Naive thymus-derived CD4-positive, alpha-beta T cell (primary cell): ENCODE results near the gene PLK5. TPM values are rescaled to one million over a fixed set of nuclear protein-coding genes. Genes with fewer than 3 reads are reported as not detected.

Source experiments
- ATAC-seq: fragments of 150-1000 bp; cut with Tn5 transposase; 2 replicates; pipeline ENCODE4 v1.10.0; 2021; ENCODE audit warnings: mild to moderate bottlenecking, moderate library complexity
- CTCF ChIA-PET: fragments of 350-600 bp; sonication (Branson Sonifier 250); formaldehyde crosslinking; loops from one replicate; lab custom pipeline; 2021; ENCODE audit warnings: antibody characterized with exemption; lab: Charles Lee
- POLR2A ChIA-PET: fragments of 350-600 bp; sonication (Branson Sonifier 250); formaldehyde crosslinking; loops from one replicate; lab custom pipeline; 2021; ENCODE audit warnings: antibody characterized with exemption, inconsistent platforms; lab: Charles Lee
- DNase-seq, 9 donors: peaks; one replicate each; pipeline versions ENCODE4 v3.0.0 to v3.0.0-alpha.2; 2020 to 2022; ENCODE audit warnings: mixed read lengths in 1 of 9
- H3K27ac ChIP-seq: one replicate; pipeline ENCODE4 v1.7.0; 2013; ENCODE audit warnings: mild to moderate bottlenecking, low read depth, low read length, moderate library complexity
- H3K27me3 ChIP-seq, 2 donors: one replicate each; pipeline ENCODE4 v1.7.0; 2013; ENCODE audit warnings: low read length in 2 of 2, mild to moderate bottlenecking in 2 of 2, moderate library complexity in 2 of 2; ENCODE audit not compliant: control insufficient read depth in 2 of 2, insufficient read depth in 2 of 2
- H3K36me3 ChIP-seq, 3 experiments: 1 replicate in 2 of 3; 2 replicates in 1 of 3; pipeline ENCODE4 v1.7.0; 2013; ENCODE audit warnings: low read length in 3 of 3, mild to moderate bottlenecking in 3 of 3, moderate library complexity in 1 of 3; ENCODE audit not compliant: insufficient read depth in 3 of 3, control insufficient read depth in 2 of 3
- H3K4me1 ChIP-seq, 2 donors: one replicate each; pipeline ENCODE4 v1.7.0; 2013; ENCODE audit warnings: low read length in 2 of 2, mild to moderate bottlenecking in 2 of 2, moderate library complexity in 1 of 2; ENCODE audit not compliant: control insufficient read depth in 2 of 2, insufficient read depth in 2 of 2
- H3K4me3 ChIP-seq: 2 replicates; pipeline ENCODE4 v1.7.0; 2013; ENCODE audit warnings: mild to moderate bottlenecking, low read length
- H3K9me3 ChIP-seq, 3 experiments: 1 replicate in 2 of 3; 2 replicates in 1 of 3; pipeline ENCODE4 v1.7.0; 2013; ENCODE audit warnings: low read length in 3 of 3; ENCODE audit not compliant: control insufficient read depth in 2 of 3
- H3K27ac Mint-ChIP-seq, 9 donors: one replicate each; pipeline ENCODE4 v1.8.0; 2020 to 2022; ENCODE audit warnings: mixed read lengths in 9 of 9, mild to moderate bottlenecking in 8 of 9, moderate library complexity in 5 of 9, inconsistent platforms in 2 of 9
- H3K27me3 Mint-ChIP-seq, 5 donors: one replicate each; pipeline ENCODE4 v1.8.0; 2021 to 2022; ENCODE audit warnings: mixed read lengths in 5 of 5, mild to moderate bottlenecking in 1 of 5
- H3K36me3 Mint-ChIP-seq, 5 donors: one replicate each; pipeline ENCODE4 v1.8.0; 2020 to 2022; ENCODE audit warnings: mixed read lengths in 5 of 5, mild to moderate bottlenecking in 3 of 5, inconsistent platforms in 1 of 5
- H3K4me1 Mint-ChIP-seq, 7 donors: one replicate each; pipeline ENCODE4 v1.8.0; 2020 to 2022; ENCODE audit warnings: mixed read lengths in 7 of 7, mild to moderate bottlenecking in 3 of 7, inconsistent platforms in 1 of 7
- H3K4me3 Mint-ChIP-seq, 10 donors: one replicate each; pipeline ENCODE4 v1.8.0; 2020 to 2022; ENCODE audit warnings: mild to moderate bottlenecking in 10 of 10, mixed read lengths in 10 of 10, moderate library complexity in 6 of 10, inconsistent platforms in 2 of 10
- H3K9me3 Mint-ChIP-seq, 11 donors: one replicate each; pipeline ENCODE4 v1.8.0; 2020 to 2022; ENCODE audit warnings: mixed read lengths in 11 of 11, mild to moderate bottlenecking in 4 of 11, inconsistent platforms in 1 of 11, moderate library complexity in 1 of 11
- intact Hi-C, 2 donors: fragments of 100-400 bp; cut with micrococcal nuclease; formaldehyde crosslinking; loops; one replicate each; pipeline ENCODE4 v1.15.1; 2023
- polyA plus RNA-seq, 2 donors: library from polyadenylated mRNA; unstranded; fragments of 300-500 nt; fragmentation: Illumina TruSeq; gene quantifications; one replicate each; pipeline ENCODE4 v1.2.3, GENCODE V29; 2021
- total RNA-seq, 6 experiments: library from RNA in 5 of 6; stranded (reverse) in 5 of 6; gene quantifications; 1 replicate in 5 of 6; 2 replicates in 1 of 6; pipeline ENCODE4 v1.2.3 and lab custom pipeline; 2021 to 2026

Gene PLK5
- total and polyA plus RNA-seq, 7 experiments from 2014 or later, result not detected

DNA sequence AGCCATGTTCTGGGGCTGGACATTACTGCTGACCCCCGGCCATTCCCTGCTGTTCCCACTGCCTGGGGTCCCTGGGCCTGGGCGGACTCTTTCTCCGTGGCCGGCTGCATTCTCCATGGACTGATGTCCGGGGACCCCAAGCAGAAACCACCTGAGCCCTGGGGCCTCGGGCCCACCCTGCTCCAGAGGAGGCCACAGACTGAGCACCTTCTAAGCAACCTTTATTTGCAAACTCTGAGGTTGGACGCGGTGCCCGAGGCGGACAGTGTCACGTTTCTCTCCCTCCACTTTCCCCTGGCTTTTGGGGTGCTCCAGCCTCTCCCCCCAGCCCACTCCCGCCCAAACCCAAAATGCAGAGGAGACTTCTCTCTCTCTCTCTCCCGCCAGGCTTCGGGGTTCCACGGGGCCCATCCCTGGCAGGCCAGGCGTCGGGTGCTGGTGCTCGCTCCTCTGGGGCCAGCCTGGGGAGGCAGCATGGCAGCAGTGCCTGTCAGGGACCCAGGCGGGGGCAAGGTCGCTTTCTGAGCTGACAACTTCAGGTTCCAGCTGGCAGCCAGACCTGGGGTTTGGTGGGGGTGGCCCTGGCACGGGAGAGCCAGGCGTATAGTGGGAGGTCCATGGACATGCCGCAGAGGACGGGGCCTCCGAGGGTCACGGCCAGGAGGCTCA lies 42.5 kb upstream of the PLK5 start:
- Histone ChIP-seq H3K9me3 (no peaks in the 10 kb centered on the region), H3K36me3 (peaks cover 0 to 3% (median 0%) of the 10 kb centered on the region in 3 experiments), H3K27me3 (no peaks in the 10 kb centered on the region), H3K4me3 (no peak overlapping the region), H3K27ac (no peak overlapping the region), H3K4me1 (peaks cover 6 to 12% of the 10 kb centered on the region in 2 donors)
- Mint-ChIP-seq H3K27me3 (peaks cover 0 to 3% (median 0%) of the 10 kb centered on the region in 5 donors), H3K4me1 (peaks cover 11 to 22% (median 15%) of the 10 kb centered on the region in 7 donors), H3K36me3 (peaks cover 0 to 8% (median 4%) of the 10 kb centered on the region in 5 donors), H3K27ac (no peak overlapping the region), H3K4me3 (no peak overlapping the region), H3K9me3 (no peaks in the 10 kb centered on the region)
- ATAC-seq (no peak), DNase-seq (no peak)
- ChIA-PET POLR2A (no interaction called here), CTCF (no interaction called here)
- intact Hi-C loops, result no loop called here

DNA sequence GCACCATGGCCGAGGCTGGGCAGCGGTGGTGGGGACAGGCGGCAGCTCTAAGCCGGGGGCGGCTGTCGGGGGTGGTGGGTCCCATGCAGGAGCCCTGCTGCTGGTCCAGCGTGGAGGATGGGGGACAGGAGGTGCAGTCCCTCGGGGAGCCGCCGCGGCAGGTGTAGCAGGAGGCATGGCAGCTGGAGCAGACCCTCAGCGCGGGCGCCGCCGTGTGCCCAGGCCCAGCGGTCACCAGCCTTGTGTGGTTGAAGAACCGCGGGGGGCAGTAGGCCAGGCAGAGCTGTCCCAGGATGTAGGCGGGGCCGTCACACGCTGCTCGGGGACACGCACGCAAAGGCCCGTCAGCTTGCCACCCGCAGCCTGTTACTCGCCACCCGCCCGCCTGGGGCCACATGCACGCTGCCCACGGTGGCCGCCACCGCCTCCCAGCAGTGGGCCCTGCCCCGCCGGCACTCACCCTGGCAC lies 42.0 kb upstream of the PLK5 start:
- ATAC-seq, result no peak

GRCh38 chr19:1482361-1483130 lies 41.3 kb upstream of the PLK5 start:
- Histone ChIP-seq H3K4me3 (no peak overlapping the region), H3K4me1 (peaks cover 6 to 8% of the 10 kb centered on the region in 2 donors), H3K36me3 (no peaks in the 10 kb centered on the region), H3K27me3 (no peaks in the 10 kb centered on the region), H3K27ac (no peak overlapping the region), H3K9me3 (no peaks in the 10 kb centered on the region)
- Mint-ChIP-seq H3K4me3 (no peak overlapping the region), H3K36me3 (peaks cover 0 to 5% (median 4%) of the 10 kb centered on the region in 5 donors), H3K27ac (no peak overlapping the region), H3K27me3 (peaks cover 0 to 3% (median 0%) of the 10 kb centered on the region in 5 donors), H3K9me3 (no peaks in the 10 kb centered on the region), H3K4me1 (peaks cover 4 to 14% (median 10%) of the 10 kb centered on the region in 7 donors)
- ATAC-seq, result no peak
- intact Hi-C loops, result no loop called here
- ChIA-PET POLR2A (no interaction called here), CTCF (no interaction called here)
- no peak for DNase-seq

More for the DNA sequence above, 42.0 kb upstream of the PLK5 start:
- H3K4me1 Mint-ChIP-seq, result peaks cover 10 to 20% (median 15%) of the 10 kb centered on the region in 7 donors
- CTCF ChIA-PET, result no interaction called here
- no peak overlapping the region for H3K4me3 ChIP-seq
- H3K36me3 Mint-ChIP-seq, result peaks cover 0 to 8% (median 4%) of the 10 kb centered on the region in 5 donors
- H3K27ac Mint-ChIP-seq, result no peak overlapping the region
- intact Hi-C loops, result no loop called here
- H3K4me1 ChIP-seq, result peaks cover 6 to 12% of the 10 kb centered on the region in 2 donors
- H3K27ac ChIP-seq, result no peak overlapping the region
- H3K4me3 Mint-ChIP-seq, result no peak overlapping the region
- H3K9me3 ChIP-seq, result no peaks in the 10 kb centered on the region
- H3K27me3 ChIP-seq, result no peaks in the 10 kb centered on the region
- no peak for DNase-seq
- H3K9me3 Mint-ChIP-seq, result no peaks in the 10 kb centered on the region
- H3K36me3 ChIP-seq, result no peaks in the 10 kb centered on the region
- H3K27me3 Mint-ChIP-seq, result peaks cover 0 to 3% (median 0%) of the 10 kb centered on the region in 5 donors
- POLR2A ChIA-PET, result no interaction called here

DNA sequence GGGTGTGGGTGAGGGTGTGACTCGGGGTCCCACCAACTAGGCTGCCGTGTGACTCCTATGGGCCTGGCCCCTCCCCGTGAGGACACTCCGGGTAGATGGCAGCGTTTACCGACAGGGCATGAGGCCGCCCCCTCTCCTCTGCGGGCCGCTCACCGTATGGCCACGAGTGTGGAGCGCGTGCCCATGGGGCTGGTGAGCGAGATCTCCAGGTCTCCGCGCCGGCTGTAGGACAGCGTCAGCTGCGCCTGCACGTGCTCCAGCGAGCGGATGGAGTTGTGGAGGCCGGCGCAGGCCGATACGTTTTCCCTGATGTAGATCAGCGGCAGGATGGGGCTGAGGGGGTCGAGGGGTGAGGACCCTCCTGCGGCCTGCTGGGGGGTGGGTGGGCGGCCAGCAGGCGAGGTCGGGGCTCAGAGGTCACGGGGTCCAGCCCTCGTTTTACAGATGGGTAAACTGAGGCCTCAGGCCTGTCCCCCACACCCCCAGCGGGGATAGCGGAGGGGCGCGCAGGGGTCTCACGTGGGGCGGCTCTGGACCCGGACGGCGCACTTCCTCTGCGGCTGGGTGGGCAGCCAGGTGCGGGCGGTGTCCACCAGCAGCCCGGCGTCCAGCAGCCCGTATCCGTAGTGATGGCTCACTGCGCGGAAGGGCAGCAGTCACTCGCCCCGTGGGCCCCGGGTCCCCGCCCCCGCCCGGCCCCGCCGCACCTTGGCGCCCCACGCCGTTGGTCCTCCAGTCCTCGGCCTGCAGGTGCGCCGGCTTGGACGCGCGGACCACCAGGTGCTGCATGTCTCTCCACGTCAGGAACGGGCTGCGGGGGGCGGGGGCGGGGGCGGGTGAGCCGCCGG lies 40.5 kb upstream of the PLK5 start:
- H3K4me3 ChIP-seq, result no peak overlapping the region
- Mint-ChIP-seq H3K36me3 (peaks cover 0 to 5% (median 4%) of the 10 kb centered on the region in 5 donors), H3K9me3 (no peaks in the 10 kb centered on the region), H3K4me3 (no peak overlapping the region), H3K4me1 (peaks cover 4 to 11% (median 7%) of the 10 kb centered on the region in 7 donors), H3K27ac (no peak overlapping the region), H3K27me3 (peaks cover 0 to 3% (median 0%) of the 10 kb centered on the region in 5 donors)
- H3K27ac ChIP-seq, result no peak overlapping the region
- intact Hi-C loops, result no loop called here
- no peaks in the 10 kb centered on the region for H3K36me3 ChIP-seq
- CTCF ChIA-PET, result no interaction called here
- POLR2A ChIA-PET, result no interaction called here
- no peaks in the 10 kb centered on the region for H3K9me3 ChIP-seq
- no peaks in the 10 kb centered on the region for H3K27me3 ChIP-seq
- ATAC-seq (no peak), DNase-seq (no peak)
- peaks cover under 1 to 2% of the 10 kb centered on the region in 2 donors for H3K4me1 ChIP-seq

DNA sequence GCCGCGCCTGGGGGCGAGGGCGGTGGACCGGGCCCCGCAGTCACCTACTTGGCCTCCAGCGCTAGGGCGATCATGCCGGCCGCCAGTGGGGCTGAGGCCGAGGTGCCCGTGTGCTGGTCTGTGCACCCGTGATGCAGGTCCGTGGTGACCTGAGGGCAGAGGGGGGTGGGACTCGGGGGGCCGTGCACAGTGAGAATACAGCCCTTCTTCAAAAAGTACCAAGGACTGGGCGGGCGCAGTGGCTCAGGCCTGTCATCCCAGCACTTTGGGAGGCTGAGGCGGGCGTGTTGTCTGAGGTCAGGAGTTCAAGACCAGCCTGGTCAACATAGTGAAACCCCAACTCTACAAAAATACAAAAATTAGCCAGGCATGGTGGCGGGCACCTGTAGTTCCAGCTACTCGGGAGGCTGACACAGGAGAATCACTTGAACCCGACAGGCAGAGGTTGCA lies 39.9 kb upstream of the PLK5 start:
- POLR2A ChIA-PET, result no interaction called here
- peaks cover 0 to 3% (median 2%) of the 10 kb centered on the region in 5 donors for H3K36me3 Mint-ChIP-seq
- H3K4me1 Mint-ChIP-seq, result peaks cover 3 to 9% (median 4%) of the 10 kb centered on the region in 7 donors
- no peak overlapping the region for H3K4me3 Mint-ChIP-seq
- H3K9me3 Mint-ChIP-seq, result no peaks in the 10 kb centered on the region
- no peak overlapping the region for H3K4me3 ChIP-seq
- CTCF ChIA-PET, result no interaction called here
- H3K27me3 ChIP-seq, result no peaks in the 10 kb centered on the region
- intact Hi-C loops, result no loop called here
- H3K27ac Mint-ChIP-seq, result no peak overlapping the region
- H3K4me1 ChIP-seq, result no peaks in the 10 kb centered on the region
- no peak for ATAC-seq
- H3K27ac ChIP-seq, result no peak overlapping the region
- H3K27me3 Mint-ChIP-seq, result peaks cover 0 to 3% (median 0%) of the 10 kb centered on the region in 5 donors
- H3K36me3 ChIP-seq, result no peaks in the 10 kb centered on the region
- H3K9me3 ChIP-seq, result no peaks in the 10 kb centered on the region
- no peak for DNase-seq
